Lung (tissue), 12 donors: Measurements from ENCODE around the gene SETX. TPM values are rescaled to one million over a fixed set of nuclear protein-coding genes. Genes with fewer than 3 reads are reported as not detected.

Source experiments
- ATAC-seq: fragments of 200-7000 bp; cut with Tn5 transposase; one replicate; pipeline ENCODE4 v1.9.1; 2020; ENCODE audit warnings: moderate number of reproducible peaks; ENCODE audit not compliant: insufficient read depth, low FRiP score
- DNase-seq, 3 donors: peaks; one replicate each; pipeline ENCODE4 v3.0.0-alpha.2; 2013 to 2017
- H3K27ac ChIP-seq, 2 donors: one replicate each; pipeline ENCODE4 v1.5.1; 2013; ENCODE audit warnings: mild to moderate bottlenecking in 2 of 2, moderate library complexity in 2 of 2, control low read depth in 1 of 2, inconsistent platforms in 1 of 2, low read depth in 1 of 2, low read length in 1 of 2
- H3K27me3 ChIP-seq, 3 donors: one replicate each; pipeline ENCODE4 v1.5.1; 2013; ENCODE audit warnings: low read length in 2 of 3; ENCODE audit not compliant: control insufficient read depth in 3 of 3, insufficient read depth in 3 of 3
- H3K36me3 ChIP-seq, 4 donors: one replicate each; pipeline ENCODE4 v1.5.1; 2013; ENCODE audit warnings: low read length in 4 of 4, mild to moderate bottlenecking in 1 of 4, moderate library complexity in 1 of 4; ENCODE audit not compliant: control insufficient read depth in 4 of 4, insufficient read depth in 4 of 4
- H3K4me1 ChIP-seq, 5 donors: one replicate each; pipeline ENCODE4 v1.5.1; 2013; ENCODE audit warnings: low read length in 5 of 5, mild to moderate bottlenecking in 2 of 5, moderate library complexity in 1 of 5; ENCODE audit not compliant: control insufficient read depth in 5 of 5, insufficient read depth in 5 of 5
- H3K4me3 ChIP-seq: one replicate; pipeline ENCODE4 v1.5.1; 2013; ENCODE audit warnings: mild to moderate bottlenecking, control low read depth, moderate library complexity
- H3K9ac ChIP-seq, 2 donors: one replicate each; pipeline ENCODE4 v1.5.1; 2013; ENCODE audit warnings: low read length in 2 of 2, control low read depth in 1 of 2; ENCODE audit not compliant: insufficient read depth in 1 of 2
- H3K9me3 ChIP-seq, 4 donors: one replicate each; pipeline ENCODE4 v1.5.1; 2013; ENCODE audit warnings: low read length in 3 of 4, mild to moderate bottlenecking in 1 of 4, moderate library complexity in 1 of 4; ENCODE audit not compliant: control insufficient read depth in 4 of 4, insufficient read depth in 3 of 4
- CTCF ChIP-seq: IDR thresholded peaks from 2 replicates; pipeline ENCODE4 v1.5.1; 2012; ENCODE audit warnings: mild to moderate bottlenecking; ENCODE audit errors: control extremely low read depth, extremely low read depth
- WGBS, 2 donors: extraction: QIAGEN DNeasy Blood & Tissue Kit; methylation state at CpG; one replicate each; pipeline ENCODE4 v1.1.7; 2013; 5-methylcytosine and 5-hydroxymethylcytosine counted together
- polyA plus RNA-seq, 2 donors: library from polyadenylated mRNA; stranded (reverse); fragments of 200-250 nt; gene quantifications; one replicate each; pipeline ENCODE4 v1.2.1, GENCODE V29; 2013
- total RNA-seq, 2 donors: library from RNA; depleted of rRNA in 1 of 2; stranded (reverse); fragments of >200 nt in 1 of 2; gene quantifications; one replicate each; pipeline ENCODE4 v1.2.1, GENCODE V29; 2014 to 2021
- donor health status: control.
- donor health status: control.
- donor health status: Bipolar disorder and iron deficiency.
- donor health status: healthy.
- donor health status: DM: yes; HTN: yes; CAD: no.

SETX gene
- total and polyA plus RNA-seq, 4 donors: 14.6 to 90.0 (median 34.2) TPM

GRCh38 chr9:132239999-132240840 lies 114.6 kb downstream of the SETX start:
- Histone ChIP-seq H3K4me3 (no peak overlapping the region), H3K27ac (peak overlapping the region in 1 of 2 donors; percentile 23), H3K4me1 (peaks cover 0 to 21% (median 7%) of the 10 kb centered on the region in 5 donors), H3K9ac (no peak overlapping the region), H3K27me3 (peaks cover 0 to 13% (median 0%) of the 10 kb centered on the region in 3 donors), H3K36me3 (no peaks in the 10 kb centered on the region), H3K9me3 (no peaks in the 10 kb centered on the region)
- WGBS, 2 donors: 48% methylated on average over 21 of the region's 21 CpGs
- TF ChIP-seq CTCF: no peak
- no peak for ATAC-seq
- DNase-seq: peak in 1 of 3 donors; percentile 48

- H3K9me3 ChIP-seq: no peaks in the 10 kb centered on the region
- H3K36me3 ChIP-seq: no peaks in the 10 kb centered on the region
- DNase-seq (no peak), ATAC-seq (no peak)
- H3K4me1 ChIP-seq: peaks cover 0 to 14% (median 7%) of the 10 kb centered on the region in 5 donors
- 28 to 32% methylated on average over 3 of the region's 3 CpGs for WGBS, 2 donors
- no peak for TF ChIP-seq CTCF
- no peak overlapping the region for H3K9ac ChIP-seq
- H3K27me3 ChIP-seq: peaks cover 0 to 13% (median 0%) of the 10 kb centered on the region in 3 donors
- no peak overlapping the region for H3K27ac ChIP-seq
- no peak overlapping the region for H3K4me3 ChIP-seq
Observed at GRCh38 chr9:132239518-132239917, 115.3 kb downstream of the SETX start.

- DNase-seq (peak in 1 of 3 donors; percentile 12), ATAC-seq (no peak)
- Histone ChIP-seq H3K36me3 (no peaks in the 10 kb centered on the region), H3K4me1 (peaks cover 0 to 14% (median 7%) of the 10 kb centered on the region in 5 donors), H3K27me3 (peaks cover 0 to 13% (median 0%) of the 10 kb centered on the region in 3 donors), H3K4me3 (no peak overlapping the region), H3K9ac (no peak overlapping the region), H3K9me3 (no peaks in the 10 kb centered on the region), H3K27ac (no peak overlapping the region)
- whole genome bisulfite sequencing, 2 donors: 56 to 58% methylated on average over 19 of the region's 19 CpGs
- no peak for TF ChIP-seq CTCF
Observed at GRCh38 chr9:132238992-132239391, 115.8 kb downstream of the SETX start.
